ENCODE results near the gene ADRA2A. TPM values are rescaled to one million over a fixed set of nuclear protein-coding genes. Genes with fewer than 3 reads are reported as not detected.

The ADRA2A gene
- total RNA-seq (2014; rRNA removed; shearing (Covaris generic)) = not detected in 2 replicates

DNA sequence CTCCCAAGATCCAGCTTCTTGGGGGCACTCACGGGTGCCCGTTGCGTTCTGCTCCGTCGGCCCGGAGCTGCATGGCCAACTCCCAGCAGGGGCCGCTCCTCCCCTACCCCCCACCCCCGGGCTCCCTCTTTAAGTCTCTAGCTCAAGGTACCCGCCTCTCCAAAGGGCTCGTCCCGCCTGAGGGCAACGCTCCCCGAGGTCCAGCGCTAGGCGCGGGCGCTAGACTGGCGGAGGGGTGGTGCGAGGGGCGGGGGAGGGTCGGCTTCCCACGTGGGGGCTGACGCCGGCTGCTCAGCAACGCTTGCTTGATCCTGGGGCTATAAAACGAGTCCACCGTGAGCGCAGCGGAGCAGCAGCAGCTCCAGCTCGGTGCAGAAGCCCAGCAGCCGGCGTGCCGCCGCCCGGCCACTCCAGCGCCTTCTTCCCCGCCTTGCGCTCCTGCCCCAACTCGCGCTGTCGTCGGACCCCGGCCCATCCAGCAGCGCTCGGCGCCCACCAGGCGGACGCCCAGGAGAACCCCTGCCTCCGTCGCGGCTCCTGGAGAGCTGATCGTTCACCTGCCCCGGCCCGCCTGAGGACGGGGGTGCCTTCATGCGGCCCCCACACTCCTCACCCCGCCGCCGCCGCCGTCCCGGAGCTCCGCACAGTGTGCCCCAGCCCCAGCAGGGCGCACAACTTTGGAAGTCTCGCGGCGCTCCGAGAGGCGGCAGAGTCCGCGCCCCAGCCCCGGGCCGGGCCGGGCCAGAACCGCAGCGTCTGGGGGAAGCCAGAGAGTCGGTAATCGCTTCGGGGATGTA, at the start of gene ADRA2A:
Gene ADRA2A, plus strand, starts transcription at position 348 of the 797 bp plus-strand sequence. CDS start 968 bp downstream, outside the sequence.
- peak; percentile 5 for DNase-seq (ENCODE audit: low spot score)

DNA sequence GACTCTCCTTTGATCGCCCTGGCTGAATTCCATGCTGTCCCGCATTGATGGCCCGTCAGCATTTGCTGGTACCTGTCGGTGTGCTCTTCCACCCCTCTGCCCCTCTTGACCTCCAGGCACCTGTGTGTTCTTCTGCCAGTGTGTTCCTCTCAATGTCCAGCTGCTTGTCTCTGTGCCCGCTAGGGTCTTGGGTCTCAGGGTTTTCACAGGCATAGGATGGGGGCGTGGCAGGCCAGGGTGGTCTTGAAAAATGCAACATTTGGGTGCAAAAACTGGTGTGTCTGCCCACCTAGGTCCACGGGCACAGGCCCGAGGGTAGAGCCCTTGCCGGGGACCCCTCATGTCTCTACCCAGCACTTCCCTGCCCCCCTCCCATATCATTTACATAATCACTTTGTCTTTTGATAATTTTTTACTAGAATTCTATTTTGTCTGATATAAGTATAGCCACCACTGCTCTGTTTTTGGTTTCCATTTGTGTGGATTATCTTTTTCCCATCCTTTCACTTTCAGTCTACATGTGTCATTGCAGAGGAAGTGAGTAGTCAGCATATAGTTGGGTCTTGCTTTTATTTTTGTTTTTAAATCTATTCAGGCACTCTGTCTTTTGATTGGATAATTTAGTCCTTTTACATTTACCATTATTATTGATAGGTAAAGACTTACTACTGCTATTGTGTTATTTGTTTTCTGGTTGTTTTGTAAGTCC, 46.6 kb upstream of the ADRA2A start:
- DNase-seq (ENCODE audit: low spot score) = no peak

DNA sequence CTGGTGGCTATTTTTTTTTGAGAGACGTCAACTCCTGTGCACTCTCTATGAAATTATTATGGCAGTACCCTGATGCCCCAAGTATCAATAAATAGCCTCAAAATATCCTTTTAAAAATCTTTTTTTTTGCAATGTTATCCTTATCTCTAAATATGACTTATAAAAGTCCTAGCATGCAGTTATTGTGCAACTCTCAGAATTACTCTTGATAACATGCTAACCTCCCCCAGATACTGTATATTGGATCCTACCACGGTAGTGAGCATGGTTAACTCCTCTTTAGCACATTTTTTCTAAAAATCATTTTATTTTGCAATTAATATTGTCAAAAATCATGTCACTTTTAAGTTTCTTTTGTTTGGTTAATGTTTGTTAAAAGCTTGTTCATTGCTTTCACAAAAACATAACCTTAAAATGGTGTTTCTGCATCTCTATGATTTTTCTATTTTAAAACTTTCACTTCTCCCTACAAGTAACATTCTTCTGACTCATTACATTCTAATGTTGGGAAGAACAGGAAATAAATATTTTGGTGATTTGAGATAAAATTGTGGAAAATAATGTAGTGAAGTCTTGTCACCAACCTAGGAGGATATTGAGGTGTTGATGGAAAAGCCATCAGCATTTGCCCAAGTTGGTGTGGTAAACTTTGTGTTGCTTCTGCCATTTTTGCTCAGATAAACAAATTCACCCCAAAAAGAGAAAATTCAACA, 42.1 kb upstream of the ADRA2A start:
- peak; percentile 36 for DNase-seq (ENCODE audit: low spot score)

DNA sequence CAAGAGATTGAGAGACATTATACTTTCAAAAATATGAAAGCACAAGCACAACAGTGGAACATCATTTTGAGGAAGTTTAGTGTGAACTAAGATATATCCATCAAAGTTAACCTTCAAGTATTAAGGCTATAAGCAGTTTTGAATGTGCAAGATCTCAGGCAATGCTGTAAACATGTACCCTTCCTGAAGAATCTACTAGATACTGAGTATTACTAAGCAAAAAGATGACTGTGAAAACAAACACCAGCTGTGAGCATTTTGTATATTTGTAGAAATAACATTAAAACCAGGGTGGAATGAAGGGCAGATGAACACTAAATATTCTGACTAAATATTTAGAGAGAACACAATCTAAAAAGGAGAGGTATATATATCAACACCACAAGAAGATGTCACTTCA, 41.3 kb upstream of the ADRA2A start:
- no peak for DNase-seq (ENCODE audit: low spot score)

DNA sequence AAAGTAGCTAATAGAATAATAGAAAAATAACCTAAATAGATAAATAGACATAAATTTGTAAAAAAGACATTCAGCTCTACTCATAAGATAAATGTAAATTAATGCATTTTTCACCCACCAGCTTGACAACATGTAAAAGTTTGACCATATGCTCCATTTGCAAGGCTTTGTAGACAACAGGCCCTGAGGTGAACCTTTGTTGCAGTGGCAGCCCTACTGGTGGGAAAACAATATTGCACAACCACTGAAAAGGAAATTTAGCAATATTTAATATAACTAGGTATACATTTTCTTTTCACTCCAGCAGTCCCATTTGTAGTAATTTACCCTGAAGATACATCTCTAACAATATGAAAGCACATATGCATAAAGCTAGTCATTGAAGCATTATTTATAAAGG, 39.0 kb upstream of the ADRA2A start:
- no peak for DNase-seq (ENCODE audit: low spot score)

DNA sequence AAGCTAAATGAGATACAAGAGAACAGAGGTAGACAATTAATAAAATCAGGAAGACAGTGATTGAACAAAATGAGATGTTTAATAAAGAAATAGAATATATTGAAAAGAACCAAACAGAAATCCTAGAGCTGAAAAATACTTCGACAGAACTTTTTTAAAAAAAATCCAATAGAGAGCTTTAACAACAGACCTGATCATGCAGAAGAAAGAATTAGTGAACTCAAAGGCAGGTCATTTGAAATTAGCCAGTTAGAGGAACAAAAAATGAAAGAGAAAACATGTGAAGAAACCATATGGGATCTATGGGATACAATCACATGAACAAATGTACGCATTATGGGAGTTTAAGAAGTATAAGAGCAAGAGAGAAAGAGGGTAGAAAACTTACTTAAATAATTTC, 37.3 kb upstream of the ADRA2A start:
- DNase-seq (ENCODE audit: low spot score) = no peak

DNA sequence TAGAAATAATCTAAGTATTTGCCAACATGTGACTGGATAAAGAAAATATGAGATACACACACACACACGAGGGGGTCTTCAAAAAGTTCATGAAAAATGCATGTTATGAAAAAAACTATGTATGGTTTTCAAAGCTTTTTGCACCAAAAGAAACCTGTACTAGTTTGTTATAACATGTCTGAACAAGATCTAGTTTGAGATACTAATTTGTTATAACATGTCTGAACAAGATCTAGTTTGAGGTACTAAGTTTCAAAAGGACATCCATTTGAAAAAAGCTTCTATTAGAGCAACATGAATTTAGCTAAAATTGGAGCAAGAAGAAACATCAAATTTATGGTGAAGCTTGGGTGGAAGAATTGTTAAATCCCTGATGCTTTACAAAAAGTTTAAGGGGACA, 19.8 kb upstream of the ADRA2A start:
- no peak for DNase-seq (ENCODE audit: low spot score)

DNA sequence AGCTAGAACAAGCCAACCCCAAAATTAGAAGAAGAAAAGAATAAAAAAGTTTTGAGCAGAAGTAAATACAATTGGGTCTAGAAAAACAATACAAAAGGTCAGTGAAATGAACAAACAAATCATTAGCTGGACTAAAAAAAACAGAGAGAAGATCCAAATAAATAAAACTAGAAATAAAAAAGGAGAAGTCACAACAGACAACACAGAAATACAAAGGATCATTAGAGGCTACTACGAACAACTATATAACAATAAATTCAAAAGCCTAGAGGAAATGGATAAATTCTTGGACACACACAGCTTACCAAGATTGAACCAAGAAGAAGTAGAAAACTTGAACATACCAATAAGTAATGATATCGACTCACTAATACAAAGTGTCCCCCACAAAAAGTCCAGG, 13.4 kb upstream of the ADRA2A start:
- DNase-seq (ENCODE audit: low spot score) = no peak

DNA sequence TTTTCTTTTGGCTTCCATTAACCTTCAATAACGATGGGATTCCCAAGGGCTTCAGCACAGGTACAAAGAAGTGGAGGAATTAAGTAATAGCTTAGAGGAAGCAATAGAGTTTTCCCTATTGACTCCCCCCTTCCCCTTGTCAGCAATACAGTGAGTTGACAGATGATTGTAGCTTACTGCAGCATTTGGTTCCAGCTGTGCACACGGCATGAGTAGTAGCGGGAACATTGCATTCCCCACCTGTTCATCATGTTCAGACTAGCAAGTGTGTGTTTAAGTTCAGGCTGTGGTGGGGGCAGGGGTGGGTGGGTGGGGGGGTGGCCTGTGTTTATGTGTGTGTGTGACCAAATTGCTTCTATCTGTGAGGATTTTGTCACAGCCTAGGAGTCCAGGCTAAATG, 4.6 kb upstream of the ADRA2A start:
- DNase-seq (ENCODE audit: low spot score) = no peak

DNA sequence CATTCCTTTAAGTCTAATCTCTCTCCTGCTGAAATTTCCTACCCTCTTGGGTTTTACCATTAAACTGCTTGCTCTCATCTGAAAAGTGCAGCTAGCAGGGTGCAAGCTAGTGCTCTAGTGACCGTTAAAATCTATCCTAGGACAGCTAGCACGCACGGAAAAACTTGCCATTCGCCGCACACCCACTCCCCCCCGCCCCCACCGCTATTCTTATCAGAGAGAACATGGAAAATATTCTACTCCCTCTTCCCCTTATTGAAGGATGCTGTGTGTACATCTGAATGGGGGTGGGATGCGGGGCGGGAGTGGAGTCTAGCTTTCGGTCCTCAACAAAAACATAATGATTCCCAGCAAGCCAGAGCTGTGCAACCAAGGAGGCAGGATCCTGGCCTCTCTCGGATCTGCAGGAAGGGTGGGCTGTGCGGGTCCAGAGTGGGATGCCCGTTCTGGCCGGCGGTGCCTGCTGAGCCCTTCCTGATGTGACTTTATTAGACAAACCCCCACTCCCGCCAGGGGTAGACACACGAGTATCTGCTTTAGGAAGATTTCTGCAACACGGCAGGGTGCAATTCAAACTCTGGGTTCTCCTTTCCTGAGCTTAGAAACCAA, 1.1 kb upstream of the ADRA2A start:
- no peak for DNase-seq (ENCODE audit: low spot score)

DNA sequence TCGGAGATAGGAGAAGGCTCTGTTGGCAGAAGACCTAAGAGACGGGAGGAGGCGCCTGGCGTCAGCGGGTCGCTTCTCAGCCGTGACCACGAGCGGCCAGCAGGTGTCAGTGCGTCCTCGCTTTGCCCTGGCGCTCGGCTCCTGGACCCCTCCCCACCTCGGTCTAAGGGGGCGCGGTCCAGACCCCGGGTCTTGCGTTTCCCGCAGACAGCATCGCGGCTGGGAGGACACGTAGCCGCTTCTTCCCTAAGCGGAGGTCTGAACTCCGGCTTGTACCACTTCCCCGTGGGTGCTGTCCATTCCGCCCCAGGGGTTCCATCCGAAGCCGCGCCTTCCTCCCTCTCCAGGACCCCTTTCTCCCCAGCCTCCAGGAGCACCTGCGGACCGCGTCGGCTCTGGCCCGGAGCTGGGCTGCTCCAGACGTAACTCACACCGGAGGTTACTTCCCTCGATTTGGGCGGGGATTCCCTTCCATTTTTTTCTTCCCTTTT, 593 bp upstream of the ADRA2A start:
- peak; percentile 48 for DNase-seq (ENCODE audit: low spot score)

DNA sequence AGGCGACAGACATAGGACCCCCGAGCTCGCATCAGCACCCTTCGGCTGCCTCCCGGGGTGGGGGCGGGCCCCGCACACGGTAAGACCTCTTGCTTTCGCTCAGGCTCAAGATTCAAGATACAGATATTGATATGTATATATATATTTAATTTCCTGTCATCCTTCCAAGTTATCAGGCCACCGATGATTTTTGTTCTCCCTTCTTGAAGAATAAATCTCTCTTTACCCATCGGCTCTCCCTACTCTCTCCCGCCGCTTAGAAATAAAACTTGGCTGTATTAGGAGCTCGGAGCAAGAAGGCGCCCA, 603 bp downstream of the ADRA2A start:
- DNase-seq (ENCODE audit: low spot score) = no peak

DNA sequence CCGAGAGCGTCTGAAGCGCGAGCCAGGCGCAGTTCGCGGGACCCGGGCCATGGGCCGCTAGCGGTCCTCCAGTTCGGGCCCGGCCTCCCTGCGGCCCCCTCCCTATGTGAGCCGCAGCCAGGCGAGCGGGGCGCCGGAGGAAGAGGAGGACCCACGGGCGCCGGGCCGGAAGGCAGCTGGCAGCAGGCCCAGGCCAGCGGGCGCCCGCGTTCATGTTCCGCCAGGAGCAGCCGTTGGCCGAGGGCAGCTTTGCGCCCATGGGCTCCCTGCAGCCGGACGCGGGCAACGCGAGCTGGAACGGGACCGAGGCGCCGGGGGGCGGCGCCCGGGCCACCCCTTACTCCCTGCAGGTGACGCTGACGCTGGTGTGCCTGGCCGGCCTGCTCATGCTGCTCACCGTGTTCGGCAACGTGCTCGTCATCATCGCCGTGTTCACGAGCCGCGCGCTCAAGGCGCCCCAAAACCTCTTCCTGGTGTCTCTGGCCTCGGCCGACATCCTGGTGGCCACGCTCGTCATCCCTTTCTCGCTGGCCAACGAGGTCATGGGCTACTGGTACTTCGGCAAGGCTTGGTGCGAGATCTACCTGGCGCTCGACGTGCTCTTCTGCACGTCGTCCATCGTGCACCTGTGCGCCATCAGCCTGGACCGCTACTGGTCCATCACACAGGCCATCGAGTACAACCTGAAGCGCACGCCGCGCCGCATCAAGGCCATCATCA, 1.1 kb downstream of the ADRA2A start:
- no peak for DNase-seq (ENCODE audit: low spot score)

DNA sequence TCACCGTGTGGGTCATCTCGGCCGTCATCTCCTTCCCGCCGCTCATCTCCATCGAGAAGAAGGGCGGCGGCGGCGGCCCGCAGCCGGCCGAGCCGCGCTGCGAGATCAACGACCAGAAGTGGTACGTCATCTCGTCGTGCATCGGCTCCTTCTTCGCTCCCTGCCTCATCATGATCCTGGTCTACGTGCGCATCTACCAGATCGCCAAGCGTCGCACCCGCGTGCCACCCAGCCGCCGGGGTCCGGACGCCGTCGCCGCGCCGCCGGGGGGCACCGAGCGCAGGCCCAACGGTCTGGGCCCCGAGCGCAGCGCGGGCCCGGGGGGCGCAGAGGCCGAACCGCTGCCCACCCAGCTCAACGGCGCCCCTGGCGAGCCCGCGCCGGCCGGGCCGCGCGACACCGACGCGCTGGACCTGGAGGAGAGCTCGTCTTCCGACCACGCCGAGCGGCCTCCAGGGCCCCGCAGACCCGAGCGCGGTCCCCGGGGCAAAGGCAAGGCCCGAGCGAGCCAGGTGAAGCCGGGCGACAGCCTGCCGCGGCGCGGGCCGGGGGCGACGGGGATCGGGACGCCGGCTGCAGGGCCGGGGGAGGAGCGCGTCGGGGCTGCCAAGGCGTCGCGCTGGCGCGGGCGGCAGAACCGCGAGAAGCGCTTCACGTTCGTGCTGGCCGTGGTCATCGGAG, 1.8 kb downstream of the ADRA2A start:
- no peak for DNase-seq (ENCODE audit: low spot score)

DNA sequence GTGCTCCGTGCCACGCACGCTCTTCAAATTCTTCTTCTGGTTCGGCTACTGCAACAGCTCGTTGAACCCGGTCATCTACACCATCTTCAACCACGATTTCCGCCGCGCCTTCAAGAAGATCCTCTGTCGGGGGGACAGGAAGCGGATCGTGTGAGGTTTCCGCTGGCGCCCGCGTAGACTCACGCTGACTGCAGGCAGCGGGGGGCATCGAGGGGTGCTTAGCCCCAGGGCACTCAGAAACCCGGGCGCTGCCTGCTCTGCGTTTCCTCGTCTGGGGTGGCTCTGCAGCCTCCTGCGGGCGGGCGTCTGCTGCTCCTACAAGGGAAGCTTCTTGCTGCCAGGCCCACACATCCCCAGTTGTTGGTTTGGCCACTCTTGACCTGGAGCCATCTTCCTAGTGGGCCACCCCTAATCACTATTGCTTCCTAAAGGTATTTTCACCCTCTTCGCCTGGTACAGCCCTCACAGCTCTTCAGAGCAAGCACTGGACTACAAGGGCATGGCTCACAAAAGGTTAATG, 2.5 kb downstream of the ADRA2A start:
- DNase-seq (ENCODE audit: low spot score) = no peak

DNA sequence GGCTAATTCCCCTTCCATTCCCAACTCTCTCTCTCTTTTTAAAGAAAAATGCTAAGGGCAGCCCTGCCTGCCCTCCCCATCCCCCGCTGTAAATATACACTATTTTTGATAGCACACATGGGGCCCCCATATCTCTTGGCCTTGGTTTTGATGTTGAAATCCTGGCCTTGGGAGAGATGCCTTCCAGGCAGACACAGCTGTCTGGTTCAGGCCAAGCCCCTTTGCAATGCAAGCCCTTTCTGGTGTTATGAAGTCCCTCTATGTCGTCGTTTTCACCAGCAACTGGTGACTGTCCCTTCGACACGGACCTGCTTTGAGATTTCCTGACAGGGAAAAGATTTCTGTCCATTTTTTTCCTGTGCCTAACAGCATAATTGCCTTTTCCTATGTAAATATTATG, 3.0 kb downstream of the ADRA2A start:
- DNase-seq (ENCODE audit: low spot score) = no peak

DNA sequence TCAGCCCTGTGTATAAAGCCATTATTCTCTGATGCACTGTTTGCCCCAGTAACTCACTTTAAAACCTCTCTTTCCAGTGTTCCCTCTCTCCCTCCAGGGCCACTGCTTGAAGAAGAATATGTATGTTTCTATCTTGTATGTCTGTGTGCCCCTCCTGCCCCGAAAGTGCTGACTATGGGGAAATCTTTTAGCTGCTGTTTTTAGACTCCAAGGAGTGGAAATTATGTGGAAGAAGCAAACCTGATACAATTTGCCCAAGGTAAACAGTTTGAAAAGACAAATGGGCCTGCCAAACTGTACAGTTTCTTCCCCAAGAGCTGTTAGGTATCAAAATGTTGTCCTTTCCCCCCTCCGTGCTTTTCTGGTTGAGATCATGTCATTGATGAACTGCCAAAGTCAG, 3.4 kb downstream of the ADRA2A start:
- no peak for DNase-seq (ENCODE audit: low spot score)

DNA sequence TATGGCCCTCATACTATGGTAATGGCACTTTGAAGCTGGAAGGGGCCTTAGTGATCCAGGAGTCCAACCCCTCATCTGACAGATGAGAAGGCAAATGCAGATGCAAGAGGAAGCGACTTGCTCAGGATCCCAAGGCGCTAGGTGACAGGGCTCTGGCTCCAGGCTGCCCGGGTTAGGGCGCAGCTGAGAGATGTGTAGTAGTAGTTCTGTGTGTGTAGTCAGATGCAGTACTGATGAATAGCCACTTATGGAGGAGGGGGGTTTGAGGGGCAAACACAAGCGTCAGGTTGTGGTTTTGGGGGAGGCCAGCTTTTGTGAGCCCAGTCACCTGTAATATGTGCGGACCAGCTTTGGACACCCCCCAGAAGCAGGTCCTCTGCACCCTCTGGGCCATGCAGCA, 4.8 kb downstream of the ADRA2A start:
- no peak for DNase-seq (ENCODE audit: low spot score)

DNA sequence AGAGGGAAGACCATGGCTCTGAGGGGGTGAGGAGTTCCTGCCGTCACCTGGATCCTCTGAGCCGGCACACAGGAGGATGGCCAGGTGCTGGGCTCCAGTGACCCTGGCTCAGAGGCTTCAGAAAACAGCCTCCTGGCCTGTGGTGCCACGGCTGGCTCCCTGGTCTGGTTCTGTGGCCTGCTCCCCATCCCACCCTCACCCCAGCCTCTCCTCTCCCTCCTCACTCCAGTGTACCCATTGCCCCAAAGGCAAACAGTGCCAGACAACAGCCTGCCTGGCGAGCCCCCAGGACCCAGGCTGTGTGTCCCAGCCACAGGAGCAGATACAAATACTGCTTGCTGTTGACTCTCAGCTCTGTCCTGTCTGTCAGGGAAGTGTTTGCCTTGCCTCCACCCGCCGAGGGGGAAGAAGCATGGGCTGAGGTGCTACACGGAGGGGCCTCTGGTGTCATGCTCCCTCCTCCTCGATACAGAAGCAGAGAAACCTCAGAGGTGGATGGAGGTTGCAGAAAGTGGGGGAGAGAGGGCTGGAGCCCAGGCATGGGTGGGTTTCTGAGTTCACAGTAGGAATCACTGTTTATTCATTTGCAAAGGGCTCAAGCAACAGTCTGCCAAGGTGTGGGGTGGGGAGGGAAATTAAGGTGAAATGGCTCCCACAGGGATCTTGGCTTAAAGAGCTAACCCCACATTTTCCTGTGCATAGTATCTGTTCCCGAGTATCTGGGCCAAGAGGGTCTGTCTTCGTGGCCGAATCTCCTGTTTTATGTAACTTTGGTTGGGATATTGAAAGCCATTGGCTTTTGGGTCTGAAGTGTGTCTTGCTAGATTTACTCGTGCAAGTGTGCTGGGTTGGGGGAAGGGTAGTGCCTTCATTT, 5.5 kb downstream of the ADRA2A start:
- DNase-seq (ENCODE audit: low spot score) = no peak

Measured in A172 (cell line).